ENCODE measurements around the gene LHPP. TPM values are rescaled to one million over a fixed set of nuclear protein-coding genes. Genes with fewer than 3 reads are reported as not detected.

The LHPP gene
- 11.9 and 23.6 TPM in 2 replicates for total RNA-seq

GRCh38 chr10:124461642-124462347 is at the start of gene LHPP:
TSS of gene LHPP (plus strand) at chr10:124461823. CDS start at chr10:124461863, 40 bp downstream.

GRCh38 chr10:124418726-124419501 is 42.7 kb upstream of the LHPP start, which contains the start of gene OAT:
TSS of gene OAT (minus strand) at chr10:124418923. CDS start at chr10:124412171, 6,752 bp downstream.

GRCh38 chr10:124450012-124450782 is 11.4 kb upstream of the LHPP start, which contains the start of gene NKX1-2:
TSS of gene NKX1-2 (minus strand) at chr10:124450035. CDS start at chr10:124449943, 92 bp downstream.

Other genes with a start within 250 kb of the LHPP start
- gene OAT, start 42.9 kb upstream of the LHPP start, total RNA-seq, result 191 and 242 TPM in 2 replicates
- not detected in 2 replicates for gene NKX1-2, start 11.8 kb upstream of the LHPP start, total RNA-seq